Gastroesophageal sphincter (tissue), 4 donors: ENCODE data around the gene MPZ. TPM values are rescaled to one million over a fixed set of nuclear protein-coding genes. Genes with fewer than 3 reads are reported as not detected.

Experiments used
- ATAC-seq: fragments of 150-250 bp; one replicate; pipeline ENCODE4 v1.9.1; 2016; ENCODE audit warnings: mild to moderate bottlenecking, moderate library complexity
- H3K27ac ChIP-seq, 4 donors: fragments of 200-600 bp; sonication (generic) in 3 of 4; 1 replicate in 3 of 4; 2 replicates in 1 of 4; pipeline ENCODE4 v1.5.1; 2016 to 2019
- H3K27me3 ChIP-seq: fragments of 200-600 bp; sonication (generic); one replicate; pipeline ENCODE4 v1.5.1; 2019
- H3K36me3 ChIP-seq, 2 donors: fragments of 200-600 bp; sonication (generic); one replicate each; pipeline ENCODE4 v1.5.1; 2019; ENCODE audit warnings: control low read depth in 1 of 2
- H3K4me1 ChIP-seq, 3 donors: fragments of 200-600 bp; sonication (generic); 1 replicate in 2 of 3; 2 replicates in 1 of 3; pipeline ENCODE4 v1.5.1; 2016 to 2019; ENCODE audit warnings: control low read depth in 2 of 3
- H3K4me3 ChIP-seq, 2 donors: fragments of 200-600 bp; sonication (generic); one replicate each; pipeline ENCODE4 v1.5.1; 2019; ENCODE audit warnings: mild to moderate bottlenecking in 1 of 2, moderate library complexity in 1 of 2
- H3K9me3 ChIP-seq, 3 donors: fragments of 200-600 bp; sonication (generic); one replicate each; pipeline ENCODE4 v1.5.1; 2017 to 2019; ENCODE audit warnings: control low read depth in 2 of 3
- EP300 ChIP-seq: sonication (generic); formaldehyde crosslinking; IDR thresholded peaks from one replicate; pipeline ENCODE4 v1.6.1; 2017; ENCODE audit warnings: antibody characterized with exemption, mild to moderate bottlenecking
- POLR2A ChIP-seq, 2 donors: fragments of 450-650 bp; IDR thresholded peaks; one replicate each; pipeline ENCODE4 v1.6.1; 2017; ENCODE audit warnings: antibody characterized with exemption in 2 of 2, mild to moderate bottlenecking in 2 of 2, moderate library complexity in 1 of 2
- POLR2AphosphoS5 ChIP-seq: sonication (generic); formaldehyde crosslinking; IDR thresholded peaks from one replicate; pipeline ENCODE4 v1.6.1; 2017; ENCODE audit warnings: antibody characterized with exemption
- WGBS, 2 donors: methylation state at CpG; one replicate each; pipeline ENCODE4 v1.1.5; 2018; ENCODE audit warnings: low coverage in 1 of 2; 5-methylcytosine and 5-hydroxymethylcytosine counted together
- total RNA-seq, 4 donors: library from RNA; depleted of rRNA; stranded (reverse); fragments of >200 nt; gene quantifications; one replicate each; pipeline ENCODE4 v1.1.0, GENCODE V29; 2016
- TF ChIP-seq, protein P1 (sequence below), 4 experiments: fragments of 200-600 bp in 2 of 4; fragments of 450-650 bp in 2 of 4; sonication (generic) in 1 of 4; IDR thresholded peaks; one replicate each; pipeline ENCODE4 v1.5.1; 2017 to 2019; ENCODE audit warnings: antibody characterized with exemption in 4 of 4, mild to moderate bottlenecking in 2 of 4, moderate library complexity in 2 of 4

Gene MPZ
- total RNA-seq, 4 donors from 2014 or later, result 5.3 to 18.7 (median 9.4) TPM

DNA sequence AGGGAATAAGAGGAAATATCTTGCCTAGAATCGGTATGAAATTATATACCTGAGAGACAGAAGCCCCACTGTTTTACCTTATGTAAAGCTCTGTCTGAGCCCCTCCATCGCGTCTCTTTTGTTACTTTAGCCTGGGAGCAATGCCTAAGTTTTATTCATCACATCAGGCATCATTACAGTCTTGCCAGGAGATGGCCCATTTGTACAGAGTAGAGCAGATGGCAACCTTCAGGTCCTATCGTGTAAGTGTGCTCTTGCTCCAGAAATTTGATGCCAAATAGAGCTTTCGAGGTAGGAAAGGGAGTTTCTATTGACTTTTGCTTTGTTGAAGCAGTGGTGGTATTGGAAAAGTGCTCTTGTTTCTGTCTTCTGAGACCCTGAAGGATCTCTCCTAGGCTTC, 33.1 kb upstream of the MPZ start:
- Histone ChIP-seq H3K4me1 (no peaks in the 10 kb centered on the region), H3K36me3 (peaks cover 0 to 91% of the 10 kb centered on the region in 2 donors), H3K4me3 (no peak overlapping the region), H3K27me3 (no peaks in the 10 kb centered on the region), H3K9me3 (no peaks in the 10 kb centered on the region), H3K27ac (no peak overlapping the region)
- TF ChIP-seq EP300, result no peak
- TF ChIP-seq, protein P1, sequence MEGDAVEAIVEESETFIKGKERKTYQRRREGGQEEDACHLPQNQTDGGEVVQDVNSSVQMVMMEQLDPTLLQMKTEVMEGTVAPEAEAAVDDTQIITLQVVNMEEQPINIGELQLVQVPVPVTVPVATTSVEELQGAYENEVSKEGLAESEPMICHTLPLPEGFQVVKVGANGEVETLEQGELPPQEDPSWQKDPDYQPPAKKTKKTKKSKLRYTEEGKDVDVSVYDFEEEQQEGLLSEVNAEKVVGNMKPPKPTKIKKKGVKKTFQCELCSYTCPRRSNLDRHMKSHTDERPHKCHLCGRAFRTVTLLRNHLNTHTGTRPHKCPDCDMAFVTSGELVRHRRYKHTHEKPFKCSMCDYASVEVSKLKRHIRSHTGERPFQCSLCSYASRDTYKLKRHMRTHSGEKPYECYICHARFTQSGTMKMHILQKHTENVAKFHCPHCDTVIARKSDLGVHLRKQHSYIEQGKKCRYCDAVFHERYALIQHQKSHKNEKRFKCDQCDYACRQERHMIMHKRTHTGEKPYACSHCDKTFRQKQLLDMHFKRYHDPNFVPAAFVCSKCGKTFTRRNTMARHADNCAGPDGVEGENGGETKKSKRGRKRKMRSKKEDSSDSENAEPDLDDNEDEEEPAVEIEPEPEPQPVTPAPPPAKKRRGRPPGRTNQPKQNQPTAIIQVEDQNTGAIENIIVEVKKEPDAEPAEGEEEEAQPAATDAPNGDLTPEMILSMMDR (IDR thresholded peaks at IDR 0.05), result no peak
- 86 to 100% methylated on average over 1 to 5 of the region's 5 CpGs for WGBS, 2 donors
- no peak for ATAC-seq

DNA sequence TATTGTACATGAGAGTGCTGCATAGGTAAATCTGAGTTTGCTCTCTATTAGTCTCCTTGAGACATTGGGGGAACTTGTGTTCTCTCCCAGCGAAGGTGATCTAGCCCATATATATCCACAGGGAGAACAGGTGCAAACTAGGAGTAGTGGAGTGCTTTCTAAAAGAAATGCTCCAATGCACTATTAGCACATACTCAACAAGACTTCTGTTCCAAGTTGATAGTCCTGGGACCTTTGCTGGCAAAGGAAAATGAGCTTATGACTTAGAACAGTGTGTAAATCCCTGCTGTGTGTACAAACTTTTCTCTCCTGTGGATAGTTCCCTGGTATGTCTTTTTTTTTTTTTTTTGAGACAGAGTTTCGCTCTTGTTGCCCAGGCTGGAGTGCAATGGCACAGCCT, 32.4 kb upstream of the MPZ start:
- Histone ChIP-seq H3K27ac (no peak overlapping the region), H3K4me3 (no peak overlapping the region), H3K36me3 (peaks cover 0 to 90% of the 10 kb centered on the region in 2 donors), H3K27me3 (no peaks in the 10 kb centered on the region), H3K9me3 (no peaks in the 10 kb centered on the region), H3K4me1 (no peaks in the 10 kb centered on the region)
- 100% methylated on average over 1 of the region's 2 CpGs; no CpG with 5 or more reads in 1 of the 2 donors for WGBS, 2 donors
- TF ChIP-seq POLR2AphosphoS5 (no peak), EP300 (no peak), POLR2A (IDR thresholded peaks at IDR 0.05) (no peak)
- TF ChIP-seq, protein P1 (IDR thresholded peaks at IDR 0.05), result no peak
- ATAC-seq, result no peak

DNA sequence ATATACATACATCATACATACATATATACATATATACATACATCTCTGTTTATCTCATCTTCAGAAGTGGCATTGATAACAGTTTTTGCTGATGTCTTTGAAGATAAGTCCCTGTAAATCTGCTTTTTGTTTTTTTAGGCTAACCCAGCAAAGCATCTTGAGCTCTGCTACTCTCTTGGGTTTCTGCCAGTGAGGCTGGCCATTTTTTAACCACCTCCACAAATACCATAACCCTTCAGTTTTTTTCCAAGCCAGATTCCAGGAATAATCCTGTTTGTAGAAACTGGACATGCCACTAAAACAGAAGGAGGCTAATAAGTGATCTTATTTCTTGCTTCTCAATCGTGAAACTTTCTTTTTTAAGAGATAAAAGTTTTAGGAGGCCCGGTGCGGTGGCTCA, 26.0 kb upstream of the MPZ start:
- no peak overlapping the region for H3K27ac ChIP-seq
- peaks cover 0 to 90% of the 10 kb centered on the region in 2 donors for H3K36me3 ChIP-seq
- no peak overlapping the region for H3K4me3 ChIP-seq
- H3K4me1 ChIP-seq, result no peaks in the 10 kb centered on the region
- no peaks in the 10 kb centered on the region for H3K9me3 ChIP-seq
- WGBS, 2 donors, result 43% methylated on average over 2 to 3 of the region's 3 CpGs
- H3K27me3 ChIP-seq, result no peaks in the 10 kb centered on the region
- no peak for ATAC-seq
- no peak for TF ChIP-seq POLR2A (IDR thresholded peaks at IDR 0.05)
- TF ChIP-seq, protein P1 (IDR thresholded peaks at IDR 0.05), result no peak
- no peak for TF ChIP-seq EP300
- no peak for TF ChIP-seq POLR2AphosphoS5

DNA sequence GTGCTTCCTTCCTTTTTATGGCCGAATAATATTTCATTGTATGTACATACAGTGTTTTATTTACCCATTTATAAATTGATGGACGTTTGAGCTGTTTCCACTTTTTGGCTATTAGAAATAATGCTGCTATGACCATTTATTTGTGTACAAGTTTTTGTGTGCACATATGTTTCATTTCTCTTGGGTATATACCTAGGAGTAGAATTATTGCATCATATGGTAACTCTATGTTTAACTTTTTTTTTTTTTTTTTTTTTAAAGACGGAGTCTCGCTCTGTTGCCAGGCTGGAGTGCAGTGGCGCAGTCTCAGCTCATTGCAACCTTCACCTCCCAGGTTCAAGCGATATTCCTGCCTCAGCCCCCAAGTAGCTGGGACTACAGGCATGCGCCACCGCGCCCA, 23.4 kb upstream of the MPZ start:
- 84 to 92% methylated on average over 4 to 5 of the region's 9 CpGs for WGBS, 2 donors
- Histone ChIP-seq H3K4me1 (no peaks in the 10 kb centered on the region), H3K9me3 (no peaks in the 10 kb centered on the region), H3K4me3 (no peak overlapping the region), H3K27ac (no peak overlapping the region), H3K27me3 (no peaks in the 10 kb centered on the region), H3K36me3 (peaks cover 3 to 94% of the 10 kb centered on the region in 2 donors)
- no peak for ATAC-seq
- TF ChIP-seq POLR2A (IDR thresholded peaks at IDR 0.05) (no peak), EP300 (no peak), POLR2AphosphoS5 (no peak)
- TF ChIP-seq, protein P1 (IDR thresholded peaks at IDR 0.05), result no peak

DNA sequence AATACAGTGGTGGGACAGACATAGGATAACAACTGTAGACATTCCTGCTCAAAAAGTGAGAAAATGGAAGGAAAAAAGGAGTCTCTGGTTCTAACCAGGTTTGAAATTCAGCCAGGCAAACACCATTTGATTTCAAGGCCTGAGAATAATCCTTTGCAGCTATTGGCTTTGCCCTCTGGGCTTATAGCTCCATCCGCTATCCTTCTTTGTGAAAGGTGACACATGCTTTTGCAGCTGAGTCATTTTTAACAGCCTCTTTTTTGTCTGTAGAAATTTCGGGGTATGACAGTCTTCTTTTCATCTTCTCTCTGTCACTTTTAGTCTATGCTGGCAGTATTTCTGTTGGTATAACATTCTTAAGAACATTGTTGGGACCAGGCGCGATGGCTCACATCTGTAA, 20.6 kb upstream of the MPZ start:
- H3K36me3 ChIP-seq, result peaks cover 3 to 98% of the 10 kb centered on the region in 2 donors
- H3K4me3 ChIP-seq, result no peak overlapping the region
- no peaks in the 10 kb centered on the region for H3K27me3 ChIP-seq
- WGBS, 2 donors, result 76 to 86% methylated on average over 2 to 4 of the region's 4 CpGs
- no peak overlapping the region for H3K27ac ChIP-seq
- ATAC-seq, result no peak
- H3K4me1 ChIP-seq, result no peaks in the 10 kb centered on the region
- H3K9me3 ChIP-seq, result no peaks in the 10 kb centered on the region
- TF ChIP-seq POLR2AphosphoS5, result no peak
- no peak for TF ChIP-seq POLR2A (IDR thresholded peaks at IDR 0.05)
- TF ChIP-seq, protein P1 (IDR thresholded peaks at IDR 0.05), result no peak
- no peak for TF ChIP-seq EP300
